ENCODE data around the gene PLCB4. TPM values are rescaled to one million over a fixed set of nuclear protein-coding genes. Genes with fewer than 3 reads are reported as not detected.

The PLCB4 gene
- total RNA-seq, 2 experiments from 2014 or later = not detected

GRCh38 chr20:9409352-9409751 lies 340.5 kb downstream of the PLCB4 start:
- BruUV-seq (replicated peaks) = no TSS peak
- H3K9me3 ChIP-seq (ENCODE audit: low read length) = no peaks in the 10 kb centered on the region
- ChIA-PET POLR2A (interaction anchor here (1.1 to 2.9 kb wide), 2 partner anchors 11 to 201 kb away, joined by 5 to 7 read pairs; no protein-coding TSS in a partner anchor), CTCF (ENCODE audit: unreplicated experiment) (interaction anchor here (2.1 kb wide), 1 partner anchor 201 kb away, joined by 7 read pairs; no protein-coding TSS in a partner anchor)
- H2AFZ ChIP-seq (ENCODE audit: low read length) = no peak overlapping the region
- H3K27ac ChIP-seq (ENCODE audit: low read depth, low read length, poor library complexity, severe bottlenecking) = no peak overlapping the region
- intact Hi-C loops (cut with micrococcal nuclease; ENCODE audit: unreplicated experiment) = loop anchor here (5.0 to 10.0 kb wide), 3 partner anchors 58 to 565 kb away; no protein-coding TSS in a partner anchor
- no peak overlapping the region for H3K4me3 ChIP-seq (ENCODE audit: low read depth, low read length, poor library complexity, severe bottlenecking)
- TF ChIP-seq CTCF (conservative IDR thresholded peaks at IDR 0.05; ENCODE audit: low read length) = no peak
- TF ChIP-seq EZH2phosphoT487 (IDR thresholded peaks at IDR 0.05; ENCODE audit: borderline replicate concordance, low read depth, low read length) = no peak
- no peak for DNase-seq (ENCODE audit: low spot score)
- H3K36me3 ChIP-seq (ENCODE audit: insufficient read depth, low read length) = no peaks in the 10 kb centered on the region
- H4K20me1 ChIP-seq (ENCODE audit: insufficient read depth, low read length) = no peaks in the 10 kb centered on the region
- H3K4me2 ChIP-seq (ENCODE audit: low read length) = no peak overlapping the region
- no peaks in the 10 kb centered on the region for H3K4me1 ChIP-seq (ENCODE audit: insufficient read depth, low read length, poor library complexity, severe bottlenecking)
- no peaks in the 10 kb centered on the region for H3K79me2 ChIP-seq (ENCODE audit: insufficient read depth, low read depth, low read length)
- H3K9me2 ChIP-seq (ENCODE audit: insufficient read depth, low read length) = no peaks in the 10 kb centered on the region

- Histone ChIP-seq H3K4me1 (ENCODE audit: insufficient read depth, low read length, poor library complexity, severe bottlenecking) (no peaks in the 10 kb centered on the region), H3K4me3 (ENCODE audit: low read depth, low read length, poor library complexity, severe bottlenecking) (no peak overlapping the region), H3K79me2 (ENCODE audit: insufficient read depth, low read depth, low read length) (no peaks in the 10 kb centered on the region), H3K9me2 (ENCODE audit: insufficient read depth, low read length) (no peaks in the 10 kb centered on the region), H3K4me2 (ENCODE audit: low read length) (no peak overlapping the region), H3K27ac (ENCODE audit: low read depth, low read length, poor library complexity, severe bottlenecking) (no peak overlapping the region), H3K9me3 (ENCODE audit: low read length) (no peaks in the 10 kb centered on the region), H3K36me3 (ENCODE audit: insufficient read depth, low read length) (no peaks in the 10 kb centered on the region), H4K20me1 (ENCODE audit: insufficient read depth, low read length) (no peaks in the 10 kb centered on the region), H2AFZ (ENCODE audit: low read length) (no peak overlapping the region)
- ChIA-PET POLR2A (interaction anchor here (2.9 kb wide), 1 partner anchor 10 kb away, joined by 7 read pairs; no protein-coding TSS in a partner anchor), CTCF (ENCODE audit: unreplicated experiment) (no interaction called here)
- no TSS peak for BruUV-seq (replicated peaks)
- no peak for DNase-seq (ENCODE audit: low spot score)
- intact Hi-C loops (cut with micrococcal nuclease; ENCODE audit: unreplicated experiment) = loop anchor here (5.0 to 10.0 kb wide), 3 partner anchors 57 to 565 kb away; no protein-coding TSS in a partner anchor
- TF ChIP-seq EZH2phosphoT487 (IDR thresholded peaks at IDR 0.05; ENCODE audit: borderline replicate concordance, low read depth, low read length) = no peak
- no peak for TF ChIP-seq CTCF (conservative IDR thresholded peaks at IDR 0.05; ENCODE audit: low read length)
Measured at GRCh38 chr20:9409981-9410380, 341.1 kb downstream of the PLCB4 start.

- Histone ChIP-seq H3K27ac (ENCODE audit: low read depth, low read length, poor library complexity, severe bottlenecking) (no peak overlapping the region), H3K4me1 (ENCODE audit: insufficient read depth, low read length, poor library complexity, severe bottlenecking) (no peaks in the 10 kb centered on the region), H3K9me2 (ENCODE audit: insufficient read depth, low read length) (no peaks in the 10 kb centered on the region), H3K36me3 (ENCODE audit: insufficient read depth, low read length) (no peaks in the 10 kb centered on the region), H4K20me1 (ENCODE audit: insufficient read depth, low read length) (no peaks in the 10 kb centered on the region), H3K9me3 (ENCODE audit: low read length) (no peaks in the 10 kb centered on the region), H2AFZ (ENCODE audit: low read length) (no peak overlapping the region), H3K4me2 (ENCODE audit: low read length) (no peak overlapping the region), H3K4me3 (ENCODE audit: low read depth, low read length, poor library complexity, severe bottlenecking) (no peak overlapping the region), H3K79me2 (ENCODE audit: insufficient read depth, low read depth, low read length) (no peaks in the 10 kb centered on the region)
- ChIA-PET POLR2A (no interaction called here), CTCF (ENCODE audit: unreplicated experiment) (no interaction called here)
- no TSS peak for BruUV-seq (replicated peaks)
- intact Hi-C loops (cut with micrococcal nuclease; ENCODE audit: unreplicated experiment) = no loop called here
- TF ChIP-seq CTCF (conservative IDR thresholded peaks at IDR 0.05; ENCODE audit: low read length) (no peak), EZH2phosphoT487 (IDR thresholded peaks at IDR 0.05; ENCODE audit: borderline replicate concordance, low read depth, low read length) (no peak)
- no peak for DNase-seq (ENCODE audit: low spot score)
Measured at GRCh38 chr20:9411833-9412232, 342.9 kb downstream of the PLCB4 start.

Measured in OCI-LY7 (cell line).